Left hindlimb (tissue), 1 donor: Measurements from ENCODE around the gene CEP295NL.
A peak's percentile ranks its signal among the peaks of the same experiment; 100 is the strongest.

Experiments used
- DNase-seq: peaks from one replicate; pipeline ENCODE4 v3.0.0-alpha.2; 2018

The CEP295NL gene

DNA sequence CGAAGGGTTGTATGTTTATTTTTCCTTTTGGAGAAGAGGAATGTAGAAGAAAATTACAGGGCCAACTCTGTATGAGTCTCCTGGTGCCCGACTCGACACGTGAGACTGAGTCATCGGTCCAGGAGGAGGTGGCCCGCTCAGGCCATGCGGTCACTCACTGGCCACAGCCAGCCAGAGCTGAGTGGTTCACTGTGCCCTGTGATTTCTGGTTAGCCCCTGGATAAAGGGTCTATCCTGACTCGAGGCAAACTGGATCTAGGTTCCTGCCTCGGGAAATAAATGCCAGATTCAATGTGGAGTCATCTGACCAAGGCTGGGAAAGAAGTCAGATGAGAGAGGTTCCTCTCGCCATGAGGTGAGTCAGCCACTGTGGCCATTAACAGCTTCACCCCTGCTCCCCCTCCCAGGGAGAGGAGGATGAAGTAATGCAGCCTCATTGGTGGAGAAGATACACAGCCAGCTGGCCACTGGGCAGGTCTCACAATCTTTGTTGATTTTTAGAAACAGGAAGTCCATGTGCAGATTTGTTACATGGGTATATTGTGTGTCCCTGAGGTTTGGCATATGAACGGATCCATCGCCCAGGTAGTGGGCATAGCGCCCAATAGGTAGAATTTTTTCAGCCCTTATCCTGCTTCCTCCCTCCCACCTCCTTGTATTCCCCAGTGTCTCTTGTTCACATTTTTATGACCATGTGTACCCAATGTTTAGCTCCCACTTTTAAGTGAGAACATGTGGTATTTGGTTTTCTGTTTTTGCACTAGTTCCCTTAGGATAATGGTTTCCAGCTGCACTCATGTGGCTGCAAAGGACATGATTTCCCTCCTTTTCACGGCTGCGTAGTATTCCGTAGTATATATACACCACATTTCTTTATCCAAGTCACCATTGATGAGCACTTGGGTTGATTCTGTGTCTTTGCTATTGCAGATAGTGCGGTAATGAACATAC lies 40.7 kb downstream of the CEP295NL start:
- DNase-seq: peak; percentile 75

DNA sequence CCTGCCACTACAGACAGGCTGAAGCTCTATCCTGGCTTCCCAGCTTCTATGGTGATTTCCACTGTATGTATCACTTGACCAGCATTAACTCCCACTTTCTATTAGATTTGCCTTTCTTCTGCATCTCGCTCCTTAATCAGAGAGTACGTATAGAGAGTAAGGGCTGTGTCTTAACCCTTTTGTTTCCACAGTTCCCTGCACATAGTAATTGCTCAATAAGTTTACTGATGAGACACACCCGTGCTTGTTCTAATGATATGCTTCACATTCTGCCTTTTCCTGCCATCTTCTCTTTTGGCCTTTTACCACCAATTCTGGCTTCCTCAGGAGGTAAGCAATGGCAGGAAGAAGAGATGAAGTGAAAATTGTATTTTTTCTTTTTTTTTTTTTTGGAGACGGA lies 41.8 kb downstream of the CEP295NL start:
- no peak for DNase-seq

DNA sequence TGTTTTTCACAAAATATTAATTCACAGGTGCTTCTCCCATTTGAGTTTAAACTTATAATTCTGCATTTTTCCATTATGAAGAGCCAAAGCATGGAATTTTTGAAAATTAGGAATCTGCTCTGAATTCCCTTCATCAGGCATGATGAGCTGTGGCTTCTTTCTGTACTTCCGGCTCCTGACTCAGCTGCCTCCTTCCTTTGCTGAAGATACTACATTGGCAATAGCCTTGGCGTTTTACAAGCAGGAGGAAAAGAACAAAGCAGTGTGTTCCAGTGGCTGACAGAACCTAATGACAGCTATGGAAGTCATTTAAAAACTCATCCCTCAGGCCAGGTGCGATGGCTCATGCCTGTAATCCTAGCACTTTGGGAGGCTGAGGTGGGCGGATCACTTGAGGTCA lies 44.0 kb downstream of the CEP295NL start:
- DNase-seq: no peak

DNA sequence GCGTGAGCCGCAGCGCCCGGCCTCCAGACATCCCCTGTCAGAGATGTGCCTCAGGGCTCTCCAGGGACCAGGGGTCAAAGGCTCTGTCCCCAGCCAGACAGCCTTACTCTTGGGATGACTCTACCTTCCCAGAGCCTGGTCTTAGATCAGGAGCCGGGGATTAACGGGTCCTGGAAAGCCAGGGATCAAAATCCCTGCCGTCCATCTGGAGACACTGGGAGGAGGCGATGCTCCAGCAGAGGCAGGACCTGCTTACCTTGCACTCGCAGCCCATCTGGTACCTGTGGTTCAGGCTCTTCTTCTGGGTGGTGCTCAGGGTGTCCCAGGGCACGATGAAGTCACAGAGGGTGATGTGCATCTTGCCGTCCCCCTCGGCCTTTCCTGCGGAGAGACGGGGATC lies 45.7 kb downstream of the CEP295NL start:
- no peak for DNase-seq

DNA sequence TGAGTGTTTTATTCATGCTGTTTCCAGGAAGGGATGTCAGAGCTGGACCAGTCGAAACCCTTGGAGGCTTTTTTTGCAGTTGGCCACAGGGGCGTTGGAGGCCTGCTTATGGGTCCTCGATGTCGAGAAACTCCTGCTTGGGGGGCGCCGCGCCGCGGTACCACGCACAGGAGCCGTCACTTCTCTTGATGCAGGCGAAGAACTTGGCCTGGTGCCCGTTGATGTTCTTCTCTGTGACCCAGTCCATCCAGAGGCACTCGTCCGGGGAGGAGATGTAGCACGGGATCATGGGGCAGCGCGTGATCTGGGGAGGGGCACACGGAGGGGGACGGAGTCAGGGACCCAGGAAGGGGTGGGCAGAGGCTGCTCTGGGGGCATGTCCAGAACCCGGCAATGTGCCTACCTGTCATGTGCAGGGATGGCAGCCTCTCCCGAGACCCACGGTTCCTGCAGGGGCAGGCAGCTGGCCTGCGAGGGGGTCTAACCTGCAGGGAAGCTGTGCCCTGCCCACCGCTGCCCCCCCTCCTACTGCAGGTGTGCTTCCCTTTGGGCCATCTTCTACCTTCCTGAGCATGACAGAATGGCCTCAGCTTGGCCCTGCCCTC lies 47.3 kb downstream of the CEP295NL start:
- no peak for DNase-seq

DNA sequence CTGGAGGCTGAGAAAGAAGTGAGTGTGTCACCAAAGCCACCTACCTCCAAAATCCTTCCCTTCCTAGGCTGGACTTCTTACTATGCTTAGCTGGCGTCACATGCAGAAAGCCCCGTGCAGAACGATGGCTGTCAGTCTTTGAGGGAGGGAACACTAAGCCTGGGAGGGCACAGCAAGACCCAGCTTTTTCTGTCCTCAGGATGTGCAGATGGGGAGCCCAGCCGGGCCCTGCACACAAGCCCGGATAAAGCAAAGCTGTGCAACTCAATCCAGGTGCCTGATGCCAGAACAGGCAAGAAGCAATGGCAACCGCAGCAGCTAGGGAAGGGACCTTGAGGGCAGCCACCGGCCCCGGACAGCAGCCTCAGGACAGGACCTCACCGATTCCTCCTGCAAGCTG lies 48.5 kb downstream of the CEP295NL start:
- no peak for DNase-seq

DNA sequence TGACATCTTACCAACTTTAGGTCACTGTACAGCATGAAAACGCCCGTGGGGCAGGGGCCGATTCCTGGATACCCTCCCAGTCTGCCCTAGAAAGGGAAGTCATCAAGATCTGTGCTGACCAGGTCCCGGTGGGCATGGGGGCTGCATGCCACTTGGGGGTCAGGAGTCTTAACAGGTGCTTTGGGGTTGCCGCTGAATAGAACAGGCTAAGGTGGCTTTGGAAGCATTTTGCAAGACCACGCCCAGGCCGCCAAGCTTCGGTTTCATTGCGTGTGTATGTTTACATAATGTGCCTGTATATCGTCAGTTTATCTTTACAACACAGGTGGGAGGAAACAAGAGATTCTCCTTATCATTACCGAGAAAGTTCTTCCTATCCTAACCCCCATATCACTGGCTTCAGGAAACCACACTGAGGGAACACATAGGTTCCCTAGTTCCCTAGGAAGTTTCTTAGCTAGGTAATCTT lies 49.0 kb downstream of the CEP295NL start:
- DNase-seq: no peak

DNA sequence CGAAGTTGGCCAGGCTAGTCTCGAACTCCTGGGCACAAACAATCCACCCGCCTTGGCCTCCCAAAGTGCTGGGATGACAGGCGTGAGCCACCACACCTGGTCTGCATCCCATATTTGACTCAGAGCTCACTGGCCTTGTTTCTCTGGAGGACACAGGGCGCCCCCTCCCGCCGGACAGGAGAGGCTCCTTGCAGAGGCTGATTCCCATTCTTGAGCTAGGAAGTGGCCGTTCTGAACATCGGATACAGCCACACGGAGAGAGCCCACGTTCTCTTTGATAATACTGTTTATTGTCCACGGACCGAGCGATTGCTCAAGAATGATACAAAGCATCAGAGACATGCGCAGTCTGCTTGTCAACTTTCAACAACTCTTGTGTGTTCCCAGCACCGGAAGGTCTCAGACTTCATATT lies 50.3 kb downstream of the CEP295NL start:
- DNase-seq: no peak

DNA sequence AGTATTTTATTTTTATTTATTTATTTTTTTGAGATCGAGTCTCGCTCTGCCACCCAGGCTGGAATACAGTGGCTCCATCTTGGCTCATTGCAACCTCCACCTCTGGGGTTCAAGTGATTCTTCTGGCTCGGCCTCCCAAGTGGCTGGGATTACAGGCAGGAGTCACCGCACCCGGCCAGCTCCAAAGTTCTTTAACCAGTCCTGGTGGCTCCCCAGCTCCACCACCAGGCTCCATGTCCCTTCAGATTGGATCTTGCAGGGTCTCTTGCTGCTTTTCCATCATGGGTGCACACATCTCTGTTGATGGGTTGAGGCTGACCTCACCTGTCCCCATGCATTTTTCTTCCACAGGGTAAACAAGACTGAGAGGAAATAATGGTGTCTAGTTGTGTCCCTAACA lies 54.0 kb downstream of the CEP295NL start:
- DNase-seq: no peak

DNA sequence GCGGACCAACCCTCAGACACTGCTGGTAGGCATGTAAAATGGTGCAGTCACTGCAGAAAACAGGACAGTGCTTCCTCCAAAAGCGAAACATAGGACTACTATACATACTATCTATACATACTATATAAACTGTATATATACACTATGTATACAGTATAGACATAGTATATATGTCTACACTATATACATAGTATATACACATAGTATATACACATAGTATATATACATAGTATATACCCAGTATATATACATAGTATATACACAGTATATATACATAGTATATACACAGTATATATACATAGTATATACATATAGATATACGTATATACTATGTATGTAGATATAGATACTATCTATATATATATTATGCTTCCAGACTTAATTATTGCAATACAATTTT lies 55.9 kb downstream of the CEP295NL start:
- DNase-seq: no peak

DNA sequence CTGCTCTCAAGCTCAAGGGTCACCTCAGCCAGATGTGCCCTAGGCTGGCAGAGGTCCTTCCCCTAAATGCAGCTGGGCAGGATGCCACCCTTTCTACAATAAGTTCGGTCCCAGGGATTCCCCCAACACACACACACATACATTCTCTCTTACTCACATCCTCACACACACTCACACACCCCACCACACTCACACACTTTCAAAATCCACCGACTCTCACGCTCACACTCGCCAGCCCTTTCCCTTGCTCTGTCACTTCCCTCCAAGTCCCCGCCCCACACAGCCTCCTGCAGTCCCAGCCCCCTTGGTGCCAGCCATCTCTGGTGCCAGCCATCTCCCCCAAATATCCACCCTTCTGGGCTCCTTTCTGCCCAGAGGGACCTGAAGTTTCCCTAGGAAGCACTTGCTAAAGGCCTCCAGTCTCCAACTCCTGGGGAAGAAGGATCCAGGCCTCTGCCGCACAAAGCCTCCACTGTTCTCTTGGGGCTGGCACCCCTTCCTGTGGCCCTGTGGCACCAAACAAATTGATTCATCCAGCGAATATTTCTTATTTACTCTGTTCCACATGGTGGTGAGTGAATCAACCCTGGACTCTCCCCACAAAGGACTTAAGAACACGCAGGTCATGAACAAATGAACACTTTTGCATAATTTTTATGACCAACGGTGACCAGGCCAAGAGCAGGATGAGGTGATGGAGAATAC lies 58.5 kb downstream of the CEP295NL start:
- DNase-seq: no peak

DNA sequence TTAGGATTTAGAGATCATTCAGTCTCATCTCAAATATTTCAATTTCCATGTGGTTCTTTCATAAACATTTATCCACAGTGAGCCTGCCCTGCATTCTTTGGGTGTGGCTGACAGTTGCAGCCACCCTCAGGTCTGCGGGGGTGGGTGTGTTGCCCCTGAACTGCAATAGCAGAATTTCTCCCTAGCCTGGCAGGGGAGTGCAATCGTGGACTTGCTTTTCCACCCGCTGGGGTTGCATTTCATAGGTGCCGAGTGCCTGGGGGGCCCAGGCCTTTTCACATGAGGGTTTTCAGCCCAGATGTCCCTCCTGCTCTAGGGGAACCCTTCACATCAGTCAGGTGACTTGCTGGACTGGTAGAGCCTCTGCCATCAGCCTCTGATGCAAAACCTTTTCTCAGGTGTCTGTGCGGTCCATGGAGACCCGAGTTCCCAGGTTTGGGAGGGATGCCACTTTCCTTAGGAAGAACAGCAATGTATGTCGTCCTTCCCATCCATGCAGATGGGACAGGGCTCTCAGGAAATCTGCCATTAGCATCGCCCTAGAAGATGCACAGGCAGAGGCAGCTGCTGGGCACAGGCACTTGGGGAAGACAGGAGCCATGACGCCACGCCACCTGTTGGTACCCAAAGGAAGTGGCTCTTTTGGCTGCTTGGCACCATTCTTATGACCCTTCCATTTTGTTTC lies 60.0 kb downstream of the CEP295NL start:
- no peak for DNase-seq

DNA sequence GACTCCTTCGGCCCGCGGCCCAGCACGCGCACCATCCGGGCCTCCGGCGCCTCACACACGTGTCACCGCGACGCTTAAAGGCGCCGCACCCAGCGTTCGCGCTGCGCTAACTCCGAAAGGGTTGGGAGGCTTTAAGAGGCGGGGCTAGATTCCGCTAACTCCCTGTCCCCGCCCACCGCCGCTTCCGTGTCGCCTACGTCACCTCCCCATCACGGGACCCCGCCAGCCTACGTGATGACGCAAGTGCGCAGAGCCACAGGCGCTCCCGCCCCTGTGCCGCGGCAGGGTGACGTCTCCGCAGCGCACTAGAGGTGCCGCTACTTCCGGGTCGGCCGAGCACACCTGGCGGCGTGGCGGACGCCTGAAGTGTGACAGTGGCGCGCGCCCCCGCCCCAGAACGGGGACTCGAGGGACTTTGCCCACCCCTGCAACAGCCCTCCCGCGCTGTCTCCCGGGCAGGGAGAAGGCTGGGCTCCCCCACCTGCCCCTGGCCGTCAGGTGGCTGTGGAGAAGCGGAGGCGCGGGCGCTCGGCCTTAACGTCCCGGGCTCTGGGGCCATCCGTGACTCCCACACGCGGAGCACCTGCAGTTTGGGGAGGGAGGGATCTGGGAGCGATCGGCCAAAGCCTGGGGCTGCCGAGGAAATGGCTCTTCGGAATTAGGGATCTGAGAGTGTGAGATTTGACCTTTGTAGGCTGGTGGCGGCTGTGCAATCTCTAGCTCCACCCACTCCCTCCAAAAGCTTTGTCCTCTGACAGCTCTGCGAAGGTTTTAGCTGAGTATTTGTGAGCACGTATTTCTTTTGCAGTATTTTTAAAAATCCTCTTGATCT lies 62.0 kb downstream of the CEP295NL start, which contains the start of gene USP36:
Gene USP36 (minus strand): TSS at position 35 of the 832 bp plus-strand sequence. CDS start 4,451 bp downstream, outside the sequence.
- DNase-seq: peak; percentile 100
